H9 (cell line): ENCODE results near the gene IGSF9. TPM values are rescaled to one million over a fixed set of nuclear protein-coding genes. Genes with fewer than 3 reads are reported as not detected.

Experiments
- DNase-seq: peaks from one replicate; pipeline ENCODE4 v3.0.0-alpha.2; 2017
- H2AFZ ChIP-seq: one replicate; pipeline ENCODE4 v1.6.1; 2013; ENCODE audit warnings: mild to moderate bottlenecking, low read length, control low read depth, moderate library complexity
- H2AK5ac ChIP-seq: 2 replicates; pipeline ENCODE4 v1.6.1; 2013; ENCODE audit warnings: low read length, control low read depth, mixed read lengths; ENCODE audit not compliant: insufficient read length
- H2BK120ac ChIP-seq: one replicate; pipeline ENCODE4 v1.6.1; 2013; ENCODE audit warnings: low read depth, mild to moderate bottlenecking, low read length, control low read depth, inconsistent platforms; ENCODE audit not compliant: poor library complexity, severe bottlenecking
- H2BK12ac ChIP-seq: 2 replicates; pipeline ENCODE4 v1.6.1; 2013; ENCODE audit warnings: low read length, control low read depth, mixed read lengths, low read depth; ENCODE audit not compliant: insufficient read length
- H2BK15ac ChIP-seq: 2 replicates; pipeline ENCODE4 v1.6.1; 2013; ENCODE audit warnings: low read depth, low read length, control low read depth
- H2BK20ac ChIP-seq: one replicate; pipeline ENCODE4 v1.6.1; 2013; ENCODE audit warnings: low read depth, mild to moderate bottlenecking, low read length, control low read depth, inconsistent platforms; ENCODE audit not compliant: poor library complexity, severe bottlenecking
- H2BK5ac ChIP-seq: 2 replicates; pipeline ENCODE4 v1.6.1; 2013; ENCODE audit warnings: low read length, control low read depth, mixed read lengths; ENCODE audit not compliant: insufficient read length
- H3K14ac ChIP-seq: 2 replicates; pipeline ENCODE4 v1.6.1; 2013; ENCODE audit warnings: low read length, control low read depth; ENCODE audit not compliant: insufficient read depth
- H3K18ac ChIP-seq: 2 replicates; pipeline ENCODE4 v1.6.1; 2013; ENCODE audit warnings: low read depth, mild to moderate bottlenecking, mixed read lengths, low read length, control low read depth; ENCODE audit not compliant: insufficient read length
- H3K23ac ChIP-seq: 2 replicates; pipeline ENCODE4 v1.6.1; 2013; ENCODE audit warnings: low read length, control low read depth, mixed read lengths, low read depth; ENCODE audit not compliant: insufficient read length
- H3K23me2 ChIP-seq: 2 replicates; pipeline ENCODE4 v1.6.1; 2013; ENCODE audit warnings: low read depth, mild to moderate bottlenecking, mixed read lengths, low read length, control low read depth; ENCODE audit not compliant: insufficient read length, poor library complexity, severe bottlenecking
- H3K27ac ChIP-seq: 2 replicates; pipeline ENCODE4 v1.5.1; 2013; ENCODE audit warnings: low read length, control low read depth, mixed read lengths, low read depth; ENCODE audit not compliant: insufficient read length
- H3K27me3 ChIP-seq: 2 replicates; pipeline ENCODE4 v1.6.1; 2013; ENCODE audit warnings: low read length, control low read depth, inconsistent platforms; ENCODE audit not compliant: insufficient read depth
- H3K4ac ChIP-seq: 2 replicates; pipeline ENCODE4 v1.6.1; 2013; ENCODE audit warnings: low read depth, mild to moderate bottlenecking, control low read depth, inconsistent platforms, low read length, moderate library complexity
- H3K4me1 ChIP-seq: 2 replicates; pipeline ENCODE4 v1.6.1; 2013; ENCODE audit warnings: low read length, control low read depth, inconsistent platforms; ENCODE audit not compliant: insufficient read depth
- H3K4me2 ChIP-seq: 2 replicates; pipeline ENCODE4 v1.6.1; 2013; ENCODE audit warnings: low read length, control low read depth, mixed read lengths; ENCODE audit not compliant: insufficient read length, insufficient read depth
- H3K56ac ChIP-seq: 2 replicates; pipeline ENCODE4 v1.6.1; 2013; ENCODE audit warnings: low read depth, mild to moderate bottlenecking, mixed read lengths, low read length, control low read depth; ENCODE audit not compliant: insufficient read length
- H3K79me1 ChIP-seq: 2 replicates; pipeline ENCODE4 v1.6.1; 2013; ENCODE audit warnings: low read depth, mild to moderate bottlenecking, moderate library complexity, low read length, control low read depth, inconsistent platforms; ENCODE audit not compliant: insufficient read depth, poor library complexity, severe bottlenecking
- H3K79me2 ChIP-seq: 2 replicates; pipeline ENCODE4 v1.6.1; 2013; ENCODE audit warnings: low read length, control low read depth, inconsistent platforms; ENCODE audit not compliant: insufficient read depth
- H3K9ac ChIP-seq: 2 replicates; pipeline ENCODE4 v1.6.1; 2013; ENCODE audit warnings: low read length, control low read depth, mixed read lengths; ENCODE audit not compliant: insufficient read length; ENCODE audit errors: extremely low read depth
- H3K9me3 ChIP-seq: one replicate; pipeline ENCODE4 v1.6.1; 2013; ENCODE audit warnings: low read depth, low read length, inconsistent platforms; ENCODE audit not compliant: control insufficient read depth
- H3T11ph ChIP-seq: one replicate; pipeline ENCODE4 v1.6.1; 2013; ENCODE audit warnings: mild to moderate bottlenecking, low read length, control low read depth, inconsistent platforms
- H4K20me1 ChIP-seq: one replicate; pipeline ENCODE4 v1.6.1; 2013; ENCODE audit not compliant: control insufficient read depth, insufficient read length, insufficient read depth
- H4K5ac ChIP-seq: 2 replicates; pipeline ENCODE4 v1.6.1; 2013; ENCODE audit warnings: low read depth, mild to moderate bottlenecking, mixed read lengths, low read length, control low read depth; ENCODE audit not compliant: insufficient read length
- H4K8ac ChIP-seq: replicated peaks from 2 replicates; pipeline ENCODE4 v1.6.1; 2013; ENCODE audit warnings: low read length, control low read depth, mixed read lengths, low read depth; ENCODE audit not compliant: insufficient read length
- H4K91ac ChIP-seq: 2 replicates; pipeline ENCODE4 v1.6.1; 2013; ENCODE audit warnings: low read depth, mild to moderate bottlenecking, moderate library complexity, mixed read lengths, low read length, control low read depth; ENCODE audit not compliant: insufficient read length
- H3K27ac Mint-ChIP-seq, 3 experiments: 2 replicates in 2 of 3; 3 replicates in 1 of 3; pipeline ENCODE4 v1.8.0; 2020 to 2021; ENCODE audit warnings: mixed read lengths in 3 of 3, mild to moderate bottlenecking in 1 of 3, moderate library complexity in 1 of 3
- H3K27me3 Mint-ChIP-seq: 2 replicates; pipeline ENCODE4 v1.8.0; 2021; ENCODE audit warnings: low read depth, mild to moderate bottlenecking, moderate library complexity, mixed read lengths
- H3K36me3 Mint-ChIP-seq, 3 experiments: 2 replicates in 2 of 3; 3 replicates in 1 of 3; pipeline ENCODE4 v1.8.0; 2020 to 2021; ENCODE audit warnings: low read depth in 3 of 3, mixed read lengths in 3 of 3; ENCODE audit not compliant: insufficient read depth in 1 of 3
- H3K4me1 Mint-ChIP-seq, 2 experiments: 2 replicates each; pipeline ENCODE4 v1.8.0; 2020; ENCODE audit warnings: mixed read lengths in 2 of 2
- H3K4me3 Mint-ChIP-seq, 2 experiments: 2 replicates in 1 of 2; 3 replicates in 1 of 2; pipeline ENCODE4 v1.8.0; 2020 to 2021; ENCODE audit warnings: mild to moderate bottlenecking in 2 of 2, mixed read lengths in 2 of 2, moderate library complexity in 1 of 2
- H3K9me3 Mint-ChIP-seq, 2 experiments: 2 replicates in 1 of 2; 3 replicates in 1 of 2; pipeline ENCODE4 v1.8.0; 2020; ENCODE audit warnings: mild to moderate bottlenecking in 2 of 2, mixed read lengths in 2 of 2, moderate library complexity in 1 of 2
- WGBS: extraction: QIAGEN DNeasy Blood & Tissue Kit; methylation state at CpG from one replicate; pipeline ENCODE4 v1.1.7; 2013; ENCODE audit warnings: missing lambda C conversion rate, low lambda C conversion rate, mixed read lengths; ENCODE audit not compliant: insufficient read length; ENCODE audit errors: extremely low coverage; 5-methylcytosine and 5-hydroxymethylcytosine counted together
- total RNA-seq: library from RNA; stranded (reverse); gene quantifications from 2 replicates; pipeline ENCODE4 v1.2.1, GENCODE V29; 2021
- TF ChIP-seq, protein P1 (sequence below): fragments of 200-600 bp; sonication (generic); conservative IDR thresholded peaks from 3 replicates; pipeline ENCODE4 v1.8.0; 2021; ENCODE audit warnings: antibody characterized with exemption, mild to moderate bottlenecking

The IGSF9 gene
- total RNA-seq, 1 experiment from 2014 or later: 11.3 TPM

- Histone ChIP-seq H4K8ac (no peak overlapping the region), H3K23ac (no peak overlapping the region), H4K20me1 (no peaks in the 10 kb centered on the region), H3K9me3 (no peaks in the 10 kb centered on the region), H3K56ac (no peak overlapping the region), H2BK20ac (no peak overlapping the region), H3K27ac (no peak overlapping the region), H2BK5ac (no peak overlapping the region), H3K23me2 (peaks cover 10% of the 10 kb centered on the region), H3K79me1 (no peaks in the 10 kb centered on the region), H3K4me2 (no peak overlapping the region), H2AK5ac (no peak overlapping the region), H3K4ac (no peak overlapping the region), H2AFZ (no peak overlapping the region), H2BK12ac (no peak overlapping the region), H4K91ac (no peak overlapping the region), H3K27me3 (no peaks in the 10 kb centered on the region), H3K79me2 (no peaks in the 10 kb centered on the region), H3K9ac (no peak overlapping the region), H2BK120ac (no peak overlapping the region), H4K5ac (no peak overlapping the region), H3K18ac (no peak overlapping the region), H3K14ac (no peak overlapping the region), H3T11ph (no peak overlapping the region), H2BK15ac (no peak overlapping the region), H3K4me1 (no peaks in the 10 kb centered on the region; the same call in 1 of the 2 replicates)
- Mint-ChIP-seq H3K27ac (no peak overlapping the region; a peak in 2 of 7 replicates), H3K36me3 (peaks cover 8 to 13% (median 9%) of the 10 kb centered on the region in 3 experiments; a peak in 6 of 7 replicates), H3K27me3 (peaks cover 3% of the 10 kb centered on the region), H3K4me1 (peaks cover 36 to 63% of the 10 kb centered on the region in 2 experiments), H3K9me3 (no peaks in the 10 kb centered on the region), H3K4me3 (no peak overlapping the region)
- no CpG with 5 or more reads among the region's 15 CpGs for WGBS
- TF ChIP-seq, protein P1, sequence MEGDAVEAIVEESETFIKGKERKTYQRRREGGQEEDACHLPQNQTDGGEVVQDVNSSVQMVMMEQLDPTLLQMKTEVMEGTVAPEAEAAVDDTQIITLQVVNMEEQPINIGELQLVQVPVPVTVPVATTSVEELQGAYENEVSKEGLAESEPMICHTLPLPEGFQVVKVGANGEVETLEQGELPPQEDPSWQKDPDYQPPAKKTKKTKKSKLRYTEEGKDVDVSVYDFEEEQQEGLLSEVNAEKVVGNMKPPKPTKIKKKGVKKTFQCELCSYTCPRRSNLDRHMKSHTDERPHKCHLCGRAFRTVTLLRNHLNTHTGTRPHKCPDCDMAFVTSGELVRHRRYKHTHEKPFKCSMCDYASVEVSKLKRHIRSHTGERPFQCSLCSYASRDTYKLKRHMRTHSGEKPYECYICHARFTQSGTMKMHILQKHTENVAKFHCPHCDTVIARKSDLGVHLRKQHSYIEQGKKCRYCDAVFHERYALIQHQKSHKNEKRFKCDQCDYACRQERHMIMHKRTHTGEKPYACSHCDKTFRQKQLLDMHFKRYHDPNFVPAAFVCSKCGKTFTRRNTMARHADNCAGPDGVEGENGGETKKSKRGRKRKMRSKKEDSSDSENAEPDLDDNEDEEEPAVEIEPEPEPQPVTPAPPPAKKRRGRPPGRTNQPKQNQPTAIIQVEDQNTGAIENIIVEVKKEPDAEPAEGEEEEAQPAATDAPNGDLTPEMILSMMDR: no peak
- DNase-seq: no peak
Observed at GRCh38 chr1:159942632-159943277, 2.7 kb downstream of the IGSF9 start.
